IMR-90 (cell line): ENCODE data around the gene TACC2. TPM values are rescaled to one million over a fixed set of nuclear protein-coding genes. Genes with fewer than 3 reads are reported as not detected.

Source experiments
- ATAC-seq: fragments of 200-7000 bp; cut with Tn5 transposase; 2 replicates; pipeline ENCODE4 v1.9.1; 2020; ENCODE audit warnings: low read depth, mild to moderate bottlenecking, moderate library complexity
- BruUV-seq: library from RNA; stranded (reverse); fragments of 400-500 nt; replicated peaks from 2 replicates; lab custom pipeline; 2021; lab: Mats Ljungman, UMichigan
- CTCF ChIA-PET: fragments of 300-600 bp; formaldehyde crosslinking; extraction: SDS; loops from one replicate; lab custom pipeline; 2021; ENCODE audit warnings: antibody characterized with exemption; lab: Yijun Ruan, JAX
- POLR2A ChIA-PET: fragments of 300-600 bp; sonication (Branson Sonifier 250); formaldehyde crosslinking; loops from one replicate; lab custom pipeline; 2022; ENCODE audit warnings: antibody characterized with exemption; ENCODE audit not compliant: unreplicated experiment; lab: Charles Lee
- DNase-seq: peaks from one replicate; pipeline ENCODE4 v3.0.0; 2013
- H2AFZ ChIP-seq: replicated peaks from 2 replicates; pipeline ENCODE3; 2013; ENCODE audit warnings: low read length, mild to moderate bottlenecking; ENCODE audit not compliant: poor library complexity
- H2AK5ac ChIP-seq: 2 replicates; pipeline ENCODE4 v1.6.1; 2013; ENCODE audit warnings: low read depth, low read length, inconsistent platforms
- H2AK9ac ChIP-seq: replicated peaks from 2 replicates; pipeline ENCODE3; 2013; ENCODE audit warnings: mild to moderate bottlenecking, low read depth, low read length, moderate library complexity; ENCODE audit not compliant: poor library complexity
- H2BK120ac ChIP-seq: 2 replicates; pipeline ENCODE4 v1.6.1; 2013; ENCODE audit warnings: low read depth, low read length, inconsistent platforms
- H2BK15ac ChIP-seq: 3 replicates; pipeline ENCODE4 v1.6.1; 2013; ENCODE audit warnings: low read depth, low read length, inconsistent platforms
- H2BK20ac ChIP-seq: 2 replicates; pipeline ENCODE4 v1.6.1; 2013; ENCODE audit warnings: low read depth, mild to moderate bottlenecking, inconsistent platforms, low read length, moderate library complexity
- H2BK5ac ChIP-seq: 2 replicates; pipeline ENCODE4 v1.6.1; 2013; ENCODE audit warnings: mild to moderate bottlenecking, low read depth, low read length, inconsistent platforms; ENCODE audit not compliant: poor library complexity, severe bottlenecking
- H3K14ac ChIP-seq: replicated peaks from 2 replicates; pipeline ENCODE4 v1.6.1; 2013; ENCODE audit warnings: low read depth, low read length, inconsistent platforms
- H3K18ac ChIP-seq: 2 replicates; pipeline ENCODE4 v1.6.1; 2013; ENCODE audit warnings: low read depth, low read length, control low read depth
- H3K23ac ChIP-seq: 2 replicates; pipeline ENCODE4 v1.6.1; 2013; ENCODE audit warnings: low read depth, low read length, inconsistent platforms
- H3K27ac ChIP-seq: 2 replicates; pipeline ENCODE4 v1.5.1; 2013; ENCODE audit warnings: mild to moderate bottlenecking, control low read depth, low read length; ENCODE audit not compliant: insufficient read depth
- H3K27me3 ChIP-seq: 2 replicates; pipeline ENCODE4 v1.6.1; 2013; ENCODE audit warnings: low read length; ENCODE audit not compliant: control insufficient read depth, insufficient read depth
- H3K36me3 ChIP-seq: 2 replicates; pipeline ENCODE4 v1.6.1; 2013; ENCODE audit warnings: low read length, mixed read lengths; ENCODE audit not compliant: control insufficient read depth, insufficient read depth
- H3K4ac ChIP-seq: 2 replicates; pipeline ENCODE4 v1.6.1; 2013; ENCODE audit warnings: low read depth, low read length, inconsistent platforms
- H3K4me1 ChIP-seq: 2 replicates; pipeline ENCODE4 v1.6.1; 2013; ENCODE audit warnings: low read length, mixed read lengths; ENCODE audit not compliant: control insufficient read depth, insufficient read depth
- H3K4me2 ChIP-seq: 2 replicates; pipeline ENCODE4 v1.6.1; 2013; ENCODE audit warnings: low read depth, mild to moderate bottlenecking, control low read depth, low read length, moderate library complexity
- H3K4me3 ChIP-seq: 2 replicates; pipeline ENCODE4 v1.5.1; 2013; ENCODE audit warnings: low read depth, mild to moderate bottlenecking, control low read depth, low read length, moderate library complexity; ENCODE audit not compliant: insufficient read depth
- H3K56ac ChIP-seq: 2 replicates; pipeline ENCODE4 v1.6.1; 2013; ENCODE audit warnings: low read length, inconsistent platforms; ENCODE audit not compliant: insufficient read depth; ENCODE audit errors: extremely low read depth
- H3K79me1 ChIP-seq, 2 experiments: 2 replicates each; pipeline ENCODE4 v1.6.1; 2013; ENCODE audit warnings: low read length in 2 of 2, inconsistent platforms in 1 of 2, low read depth in 1 of 2
- H3K9ac ChIP-seq: 2 replicates; pipeline ENCODE4 v1.6.1; 2013; ENCODE audit warnings: low read depth, low read length, control low read depth
- H3K9me1 ChIP-seq: 2 replicates; pipeline ENCODE4 v1.6.1; 2013; ENCODE audit warnings: low read length, inconsistent platforms; ENCODE audit not compliant: insufficient read depth
- H3K9me3 ChIP-seq: 2 replicates; pipeline ENCODE4 v1.6.1; 2013; ENCODE audit warnings: low read length; ENCODE audit not compliant: control insufficient read depth, insufficient read depth
- H4K20me1 ChIP-seq: 2 replicates; pipeline ENCODE4 v1.6.1; 2013; ENCODE audit warnings: low read length, inconsistent platforms; ENCODE audit not compliant: insufficient read depth
- H4K5ac ChIP-seq: 2 replicates; pipeline ENCODE4 v1.6.1; 2013; ENCODE audit warnings: mild to moderate bottlenecking, low read depth, low read length, control low read depth
- H4K8ac ChIP-seq, 2 experiments: 2 replicates each; pipeline ENCODE4 v1.6.1; 2013; ENCODE audit warnings: low read depth in 2 of 2, low read length in 2 of 2, control low read depth in 1 of 2, inconsistent platforms in 1 of 2
- H4K91ac ChIP-seq: 2 replicates; pipeline ENCODE4 v1.6.1; 2013; ENCODE audit warnings: low read depth, low read length, inconsistent platforms; ENCODE audit not compliant: insufficient read depth
- BHLHE40 ChIP-seq: fragments of 150-350 bp; IDR thresholded peaks from 2 replicates; pipeline ENCODE4 v1.6.1; 2016; ENCODE audit warnings: mild to moderate bottlenecking, low read depth, low read length
- SMC3 ChIP-seq: fragments of 150-350 bp; IDR thresholded peaks from 2 replicates; pipeline ENCODE4 v1.6.1; 2016; ENCODE audit warnings: low read depth, mild to moderate bottlenecking, antibody characterized with exemption, low read length, moderate library complexity
- WGBS, 2 experiments: methylation state at CpG; one replicate each; pipeline versions ENCODE4 v1.1.5 to v1.1.7; 2013; ENCODE audit warnings: missing lambda C conversion rate in 2 of 2; ENCODE audit not compliant: insufficient read length in 1 of 2; ENCODE audit errors: extremely low coverage in 2 of 2; 5-methylcytosine and 5-hydroxymethylcytosine counted together
- dilution Hi-C: fragments of 300-500 bp; cut with HindIII; formaldehyde crosslinking; loops from one replicate; pipeline ENCODE4 v1.14.3; 2018; ENCODE audit warnings: low sequenced_read_pairs; ENCODE audit not compliant: unreplicated experiment
- in situ Hi-C: fragments of 300-500 bp; cut with MboI; formaldehyde crosslinking; loops from 3 replicates; pipeline ENCODE4 v1.14.3; 2019; ENCODE audit warnings: low sequenced_read_pairs, inconsistent platforms, mixed read lengths
- intact Hi-C: fragments of 100-400 bp; cut with micrococcal nuclease; formaldehyde crosslinking; loops from 2 replicates; pipeline ENCODE4 v1.10.0; 2022
- polyA plus RNA-seq, 3 experiments: library from polyadenylated mRNA; depleted of rRNA; stranded (reverse); fragments of >200 nt; gene quantifications; 2 replicates each; pipeline ENCODE4 v1.2.3, GENCODE V29; 2012; ENCODE audit warnings: low replicate concordance in 1 of 3
- total RNA-seq: library from RNA; depleted of rRNA; stranded (reverse); fragments of >200 nt; gene quantifications from 2 replicates; pipeline ENCODE4 v1.2.3, GENCODE V29; 2012

The TACC2 gene
- total and polyA plus RNA-seq, 2 of the 4 experiments (the other 2 are of a cell fraction): 2.9 to 15.4 TPM

DNA sequence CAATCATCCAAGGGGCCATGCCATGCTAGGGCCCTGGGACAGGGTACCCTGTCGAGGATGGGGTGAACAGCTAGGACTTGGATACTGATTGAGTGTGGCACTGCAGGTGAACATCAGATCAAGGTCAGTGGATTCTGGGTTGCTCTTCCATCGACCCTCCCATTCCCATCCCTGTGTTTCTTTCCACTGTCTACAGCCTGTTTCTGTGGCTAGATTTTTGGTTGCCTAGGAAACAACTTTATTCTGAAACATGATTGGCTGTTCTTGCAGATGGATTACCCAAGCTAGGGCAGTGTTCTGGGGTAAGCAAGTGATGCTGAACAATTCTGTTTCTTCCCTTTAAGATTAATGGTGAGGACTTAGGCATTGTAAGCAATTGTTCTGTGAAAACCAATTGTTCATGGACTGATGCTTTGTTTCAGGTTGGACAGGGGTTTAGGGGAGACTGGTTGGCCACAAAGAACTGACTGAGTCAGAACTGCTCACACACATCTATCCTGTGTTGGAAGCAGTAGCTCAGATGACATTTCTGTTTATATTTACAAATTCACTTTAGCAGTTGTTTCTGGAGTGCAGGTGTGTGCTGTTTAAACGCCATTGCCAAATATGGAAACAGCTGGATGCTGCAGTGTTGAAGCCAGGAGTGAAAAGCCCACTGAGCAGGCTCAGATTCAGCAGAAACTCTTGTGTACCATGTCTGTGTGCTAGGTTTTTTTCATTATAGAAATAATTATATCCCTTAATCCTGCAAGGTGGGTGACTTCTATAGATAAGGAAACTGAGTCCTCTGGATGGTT is 179.8 kb downstream of the TACC2 start (continued):
- TF ChIP-seq SMC3: no peak

- no peak overlapping the region for H3K23ac ChIP-seq
- dilution Hi-C loops: no loop called here
- H3K4me1 ChIP-seq: peaks cover 3% of the 10 kb centered on the region
- no peak overlapping the region for H2BK20ac ChIP-seq
- H3K4me2 ChIP-seq: no peak overlapping the region
- H3K4me3 ChIP-seq: no peak overlapping the region
- H3K4ac ChIP-seq: no peak overlapping the region
- DNase-seq (no peak), ATAC-seq (no peak)
- H4K8ac ChIP-seq: no peak overlapping the region
- peaks cover 27 to 56% of the 10 kb centered on the region in 2 experiments for H3K79me1 ChIP-seq
- H4K91ac ChIP-seq: no peak overlapping the region
- POLR2A ChIA-PET: no interaction called here
- 0 out of 2 replicates have a peak, but pooled peaks cover 3% of the 10 kb centered on the region for H3K9me1 ChIP-seq
- H3K14ac ChIP-seq: no peak overlapping the region
- WGBS, 2 experiments: 71% methylated on average over 2 of the region's 7 CpGs; no CpG with 5 or more reads in 1 of the 2 experiments
- no peak overlapping the region for H2AFZ ChIP-seq
- peak overlapping the region; percentile 60 for H2AK9ac ChIP-seq
- H4K20me1 ChIP-seq: no peaks in the 10 kb centered on the region; the same call in 1 of the 2 replicates
- intact Hi-C loops: no loop called here
- no peak overlapping the region for H2BK15ac ChIP-seq
- in situ Hi-C loops: loop anchor here (25.0 kb wide), 1 partner anchor 691 kb away; no protein-coding TSS in a partner anchor
- H3K56ac ChIP-seq: no peak overlapping the region
- CTCF ChIA-PET: interaction anchor here (1.1 to 1.8 kb wide), 2 partner anchors 8 to 29 kb away, joined by 3 to 4 read pairs; no protein-coding TSS in a partner anchor
- no peak overlapping the region; the same call in 1 of the 2 replicates for H4K5ac ChIP-seq
- H3K18ac ChIP-seq: no peak overlapping the region
- H3K36me3 ChIP-seq: no peaks in the 10 kb centered on the region
- H2BK120ac ChIP-seq: no peak overlapping the region
- no peak overlapping the region for H2BK5ac ChIP-seq
- TF ChIP-seq BHLHE40: no peak
- H3K27ac ChIP-seq: no peak overlapping the region
- BruUV-seq: no TSS peak
- no peak overlapping the region for H3K9ac ChIP-seq
- H2AK5ac ChIP-seq: no peak overlapping the region
- H3K27me3 ChIP-seq: no peaks in the 10 kb centered on the region
- no peaks in the 10 kb centered on the region for H3K9me3 ChIP-seq
Measured at GRCh38 chr10:122170802-122171201, 181.8 kb downstream of the TACC2 start.
